PFSK-1 (cell line): ENCODE data around the gene CTDSP2.

Experiments used
- FOXP2 ChIP-seq: optimal IDR thresholded peaks from 2 replicates; pipeline ENCODE3; 2011; ENCODE audit warnings: borderline replicate concordance, control low read depth, inconsistent platforms; ENCODE audit not compliant: insufficient read depth; ENCODE audit errors: extremely low read length, extremely low read depth
- POLR2AphosphoS5 ChIP-seq: IDR thresholded peaks from 2 replicates; pipeline ENCODE4 v1.6.1; 2012; ENCODE audit warnings: low read depth, mild to moderate bottlenecking, control low read depth, low read length, moderate library complexity
- SIN3A ChIP-seq: IDR thresholded peaks from 2 replicates; pipeline ENCODE4 v1.6.1; 2012; ENCODE audit warnings: mild to moderate bottlenecking, low read length, moderate library complexity, borderline replicate concordance; ENCODE audit not compliant: insufficient read depth
- TAF1 ChIP-seq: IDR thresholded peaks from 2 replicates; pipeline ENCODE4 v1.6.1; 2012; ENCODE audit warnings: low read length, control low read depth, borderline replicate concordance; ENCODE audit not compliant: insufficient read depth
- TF ChIP-seq, protein P1 (sequence below), 2 experiments: IDR thresholded peaks; 2 replicates each; pipeline versions ENCODE4 v1.6.1 to v1.8.0; 2011 to 2012; ENCODE audit warnings: low read depth in 2 of 2, low read length in 2 of 2, control low read depth in 1 of 2, inconsistent platforms in 1 of 2, mild to moderate bottlenecking in 1 of 2, moderate library complexity in 1 of 2; ENCODE audit not compliant: insufficient read depth in 1 of 2

DNA sequence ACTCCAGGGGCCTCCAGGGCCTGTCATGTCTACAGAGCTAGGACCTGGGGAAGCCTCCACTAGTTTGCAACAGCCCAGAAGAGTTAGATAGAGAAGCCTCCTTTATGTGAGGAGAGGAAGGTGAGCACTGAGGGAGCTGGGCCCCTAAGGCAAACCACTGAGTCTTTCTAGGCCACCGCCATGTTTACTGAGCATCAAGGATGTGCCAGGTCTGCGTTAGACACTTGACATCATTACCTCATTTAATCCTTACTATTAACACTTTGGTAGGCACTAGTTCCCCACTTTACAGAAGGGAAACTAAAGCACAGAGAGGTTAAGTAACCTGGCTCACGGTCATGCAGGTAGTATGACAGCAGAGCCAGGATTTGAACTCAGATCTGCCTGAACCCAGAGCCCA lies 12.9 kb downstream of the CTDSP2 start:
- TF ChIP-seq, protein P1, sequence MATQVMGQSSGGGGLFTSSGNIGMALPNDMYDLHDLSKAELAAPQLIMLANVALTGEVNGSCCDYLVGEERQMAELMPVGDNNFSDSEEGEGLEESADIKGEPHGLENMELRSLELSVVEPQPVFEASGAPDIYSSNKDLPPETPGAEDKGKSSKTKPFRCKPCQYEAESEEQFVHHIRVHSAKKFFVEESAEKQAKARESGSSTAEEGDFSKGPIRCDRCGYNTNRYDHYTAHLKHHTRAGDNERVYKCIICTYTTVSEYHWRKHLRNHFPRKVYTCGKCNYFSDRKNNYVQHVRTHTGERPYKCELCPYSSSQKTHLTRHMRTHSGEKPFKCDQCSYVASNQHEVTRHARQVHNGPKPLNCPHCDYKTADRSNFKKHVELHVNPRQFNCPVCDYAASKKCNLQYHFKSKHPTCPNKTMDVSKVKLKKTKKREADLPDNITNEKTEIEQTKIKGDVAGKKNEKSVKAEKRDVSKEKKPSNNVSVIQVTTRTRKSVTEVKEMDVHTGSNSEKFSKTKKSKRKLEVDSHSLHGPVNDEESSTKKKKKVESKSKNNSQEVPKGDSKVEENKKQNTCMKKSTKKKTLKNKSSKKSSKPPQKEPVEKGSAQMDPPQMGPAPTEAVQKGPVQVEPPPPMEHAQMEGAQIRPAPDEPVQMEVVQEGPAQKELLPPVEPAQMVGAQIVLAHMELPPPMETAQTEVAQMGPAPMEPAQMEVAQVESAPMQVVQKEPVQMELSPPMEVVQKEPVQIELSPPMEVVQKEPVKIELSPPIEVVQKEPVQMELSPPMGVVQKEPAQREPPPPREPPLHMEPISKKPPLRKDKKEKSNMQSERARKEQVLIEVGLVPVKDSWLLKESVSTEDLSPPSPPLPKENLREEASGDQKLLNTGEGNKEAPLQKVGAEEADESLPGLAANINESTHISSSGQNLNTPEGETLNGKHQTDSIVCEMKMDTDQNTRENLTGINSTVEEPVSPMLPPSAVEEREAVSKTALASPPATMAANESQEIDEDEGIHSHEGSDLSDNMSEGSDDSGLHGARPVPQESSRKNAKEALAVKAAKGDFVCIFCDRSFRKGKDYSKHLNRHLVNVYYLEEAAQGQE (IDR thresholded peaks at IDR 0.05; ENCODE audit: insufficient read depth in 1 of 2, low read depth in 2 of 2, low read length in 2 of 2), result no peak
- TF ChIP-seq POLR2AphosphoS5 (no peak), SIN3A (no peak), TAF1 (no peak), FOXP2 (no peak)
